ENCODE results near the gene MVB12B.

MVB12B gene

GRCh38 chr9:126347093-126347492, 20.5 kb downstream of the MVB12B start:
- TF ChIP-seq, protein P1, sequence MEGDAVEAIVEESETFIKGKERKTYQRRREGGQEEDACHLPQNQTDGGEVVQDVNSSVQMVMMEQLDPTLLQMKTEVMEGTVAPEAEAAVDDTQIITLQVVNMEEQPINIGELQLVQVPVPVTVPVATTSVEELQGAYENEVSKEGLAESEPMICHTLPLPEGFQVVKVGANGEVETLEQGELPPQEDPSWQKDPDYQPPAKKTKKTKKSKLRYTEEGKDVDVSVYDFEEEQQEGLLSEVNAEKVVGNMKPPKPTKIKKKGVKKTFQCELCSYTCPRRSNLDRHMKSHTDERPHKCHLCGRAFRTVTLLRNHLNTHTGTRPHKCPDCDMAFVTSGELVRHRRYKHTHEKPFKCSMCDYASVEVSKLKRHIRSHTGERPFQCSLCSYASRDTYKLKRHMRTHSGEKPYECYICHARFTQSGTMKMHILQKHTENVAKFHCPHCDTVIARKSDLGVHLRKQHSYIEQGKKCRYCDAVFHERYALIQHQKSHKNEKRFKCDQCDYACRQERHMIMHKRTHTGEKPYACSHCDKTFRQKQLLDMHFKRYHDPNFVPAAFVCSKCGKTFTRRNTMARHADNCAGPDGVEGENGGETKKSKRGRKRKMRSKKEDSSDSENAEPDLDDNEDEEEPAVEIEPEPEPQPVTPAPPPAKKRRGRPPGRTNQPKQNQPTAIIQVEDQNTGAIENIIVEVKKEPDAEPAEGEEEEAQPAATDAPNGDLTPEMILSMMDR (IDR thresholded peaks at IDR 0.05; ENCODE audit: insufficient read depth, low read length) = no peak
- TF ChIP-seq POLR2AphosphoS5 (IDR thresholded peaks at IDR 0.05; ENCODE audit: low read depth) (no peak), SPI1 (IDR thresholded peaks at IDR 0.05; ENCODE audit: borderline replicate concordance, low read depth) (peak; percentile 83)
- no peak overlapping the region for H3K27ac ChIP-seq (replicated peaks)
- no peak for DNase-seq (ENCODE audit: low read depth in 1 of 2, low spot score in 1 of 2)
- no peaks in the 10 kb centered on the region for H3K27me3 ChIP-seq (ENCODE audit: insufficient read depth, poor library complexity, severe bottlenecking)
- no peak overlapping the region for H3K4me3 ChIP-seq (replicated peaks; ENCODE audit: insufficient read depth, low read length)

GRCh38 chr9:126347911-126348760, 21.5 kb downstream of the MVB12B start:
- no peak for DNase-seq (ENCODE audit: low read depth in 1 of 2, low spot score in 1 of 2)
- H3K27me3 ChIP-seq (ENCODE audit: insufficient read depth, poor library complexity, severe bottlenecking) = no peaks in the 10 kb centered on the region
- no peak overlapping the region for H3K4me3 ChIP-seq (replicated peaks; ENCODE audit: insufficient read depth, low read length)
- no peak for TF ChIP-seq POLR2AphosphoS5 (IDR thresholded peaks at IDR 0.05; ENCODE audit: low read depth)
- no peak overlapping the region for H3K27ac ChIP-seq (replicated peaks)

DNA sequence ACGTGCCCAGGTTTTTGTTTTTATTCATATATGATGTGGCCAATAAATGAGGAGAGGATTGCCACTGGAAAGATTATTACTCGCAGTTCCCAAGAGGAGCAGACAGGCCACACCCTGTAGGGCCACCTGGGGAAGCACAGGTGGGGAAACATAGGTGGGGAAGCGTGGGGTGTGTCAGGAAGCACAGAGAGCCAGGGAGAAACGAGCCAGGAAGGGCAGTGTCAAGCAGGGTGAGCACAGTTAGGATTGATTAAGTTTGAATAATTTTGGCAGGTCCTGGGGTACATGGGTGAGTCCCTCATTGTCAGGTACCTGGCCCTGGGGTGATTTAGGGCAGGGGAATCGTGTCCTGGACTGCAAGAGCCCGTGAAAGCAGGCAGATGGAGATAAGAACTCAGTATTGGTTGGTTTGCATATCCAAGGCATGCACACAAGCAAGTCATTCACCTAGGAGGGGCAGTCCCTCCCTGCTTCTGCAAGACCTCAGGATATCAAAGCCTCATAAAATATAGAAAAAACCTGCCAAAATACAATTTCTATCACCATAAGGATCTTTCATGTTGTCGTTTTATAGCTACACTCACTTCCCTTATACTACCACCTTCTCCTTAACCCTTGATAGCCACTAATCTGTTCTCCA, 22.4 kb downstream of the MVB12B start:
- no peak for DNase-seq (ENCODE audit: low read depth in 1 of 2, low spot score in 1 of 2)
- Histone ChIP-seq H3K27ac (replicated peaks) (no peak overlapping the region), H3K4me3 (replicated peaks; ENCODE audit: insufficient read depth, low read length) (no peak overlapping the region), H3K27me3 (ENCODE audit: insufficient read depth, poor library complexity, severe bottlenecking) (no peaks in the 10 kb centered on the region)
- TF ChIP-seq SPI1 (IDR thresholded peaks at IDR 0.05; ENCODE audit: borderline replicate concordance, low read depth) (no peak), GABPA (IDR thresholded peaks at IDR 0.05; ENCODE audit: low read depth) (no peak), POLR2AphosphoS5 (IDR thresholded peaks at IDR 0.05; ENCODE audit: low read depth) (no peak)
- TF ChIP-seq, protein P1 (IDR thresholded peaks at IDR 0.05; ENCODE audit: insufficient read depth, low read length) = no peak
- TF ChIP-seq, protein P2, sequence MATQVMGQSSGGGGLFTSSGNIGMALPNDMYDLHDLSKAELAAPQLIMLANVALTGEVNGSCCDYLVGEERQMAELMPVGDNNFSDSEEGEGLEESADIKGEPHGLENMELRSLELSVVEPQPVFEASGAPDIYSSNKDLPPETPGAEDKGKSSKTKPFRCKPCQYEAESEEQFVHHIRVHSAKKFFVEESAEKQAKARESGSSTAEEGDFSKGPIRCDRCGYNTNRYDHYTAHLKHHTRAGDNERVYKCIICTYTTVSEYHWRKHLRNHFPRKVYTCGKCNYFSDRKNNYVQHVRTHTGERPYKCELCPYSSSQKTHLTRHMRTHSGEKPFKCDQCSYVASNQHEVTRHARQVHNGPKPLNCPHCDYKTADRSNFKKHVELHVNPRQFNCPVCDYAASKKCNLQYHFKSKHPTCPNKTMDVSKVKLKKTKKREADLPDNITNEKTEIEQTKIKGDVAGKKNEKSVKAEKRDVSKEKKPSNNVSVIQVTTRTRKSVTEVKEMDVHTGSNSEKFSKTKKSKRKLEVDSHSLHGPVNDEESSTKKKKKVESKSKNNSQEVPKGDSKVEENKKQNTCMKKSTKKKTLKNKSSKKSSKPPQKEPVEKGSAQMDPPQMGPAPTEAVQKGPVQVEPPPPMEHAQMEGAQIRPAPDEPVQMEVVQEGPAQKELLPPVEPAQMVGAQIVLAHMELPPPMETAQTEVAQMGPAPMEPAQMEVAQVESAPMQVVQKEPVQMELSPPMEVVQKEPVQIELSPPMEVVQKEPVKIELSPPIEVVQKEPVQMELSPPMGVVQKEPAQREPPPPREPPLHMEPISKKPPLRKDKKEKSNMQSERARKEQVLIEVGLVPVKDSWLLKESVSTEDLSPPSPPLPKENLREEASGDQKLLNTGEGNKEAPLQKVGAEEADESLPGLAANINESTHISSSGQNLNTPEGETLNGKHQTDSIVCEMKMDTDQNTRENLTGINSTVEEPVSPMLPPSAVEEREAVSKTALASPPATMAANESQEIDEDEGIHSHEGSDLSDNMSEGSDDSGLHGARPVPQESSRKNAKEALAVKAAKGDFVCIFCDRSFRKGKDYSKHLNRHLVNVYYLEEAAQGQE (IDR thresholded peaks at IDR 0.05; ENCODE audit: insufficient replicate concordance, low read depth) = no peak

GRCh38 chr9:126354887-126355770, 28.5 kb downstream of the MVB12B start:
- TF ChIP-seq, protein P1 (IDR thresholded peaks at IDR 0.05; ENCODE audit: insufficient read depth, low read length) = no peak
- TF ChIP-seq POLR2AphosphoS5 (IDR thresholded peaks at IDR 0.05; ENCODE audit: low read depth) = no peak
- no peak for TF ChIP-seq GABPA (IDR thresholded peaks at IDR 0.05; ENCODE audit: low read depth)
- TF ChIP-seq, protein P2 (IDR thresholded peaks at IDR 0.05; ENCODE audit: insufficient replicate concordance, low read depth) = no peak
- no peak for TF ChIP-seq SPI1 (IDR thresholded peaks at IDR 0.05; ENCODE audit: borderline replicate concordance, low read depth)
- no peak for DNase-seq (ENCODE audit: low read depth in 1 of 2, low spot score in 1 of 2)
- no peak overlapping the region for H3K4me3 ChIP-seq (replicated peaks; ENCODE audit: insufficient read depth, low read length)

More at GRCh38 chr9:126354887-126355770, 28.5 kb downstream of the MVB12B start:
- no peak overlapping the region for H3K27ac ChIP-seq (replicated peaks)
- no peaks in the 10 kb centered on the region for H3K27me3 ChIP-seq (ENCODE audit: insufficient read depth, poor library complexity, severe bottlenecking)
